Vagina (tissue), 2 donors: ENCODE data around the gene SPPL2C.

Experiments used
- POLR2A ChIP-seq, 2 donors: fragments of 450-650 bp; IDR thresholded peaks; one replicate each; pipeline ENCODE4 v1.6.1; 2017; ENCODE audit warnings: antibody characterized with exemption in 2 of 2, mild to moderate bottlenecking in 2 of 2, moderate library complexity in 2 of 2
- POLR2AphosphoS5 ChIP-seq, 2 donors: sonication (generic); formaldehyde crosslinking; IDR thresholded peaks; one replicate each; pipeline ENCODE4 v1.9.0; 2017; ENCODE audit warnings: antibody characterized with exemption in 2 of 2, mild to moderate bottlenecking in 2 of 2, low read depth in 1 of 2; ENCODE audit not compliant: insufficient read depth in 1 of 2
- TF ChIP-seq, protein P1 (sequence below), 3 experiments: fragments of 450-650 bp in 2 of 3; fragments of 200-600 bp in 1 of 3; sonication (generic) in 1 of 3; IDR thresholded peaks; one replicate each; pipeline ENCODE4 v1.5.1; 2017 to 2019; ENCODE audit warnings: antibody characterized with exemption in 3 of 3, mild to moderate bottlenecking in 2 of 3, moderate library complexity in 2 of 3

GRCh38 chr17:45821147-45821546 lies 23.5 kb upstream of the SPPL2C start:
- TF ChIP-seq POLR2A (IDR thresholded peaks at IDR 0.05) (no peak), POLR2AphosphoS5 (IDR thresholded peaks at IDR 0.05; ENCODE audit: insufficient read depth in 1 of 2, low read depth in 1 of 2) (no peak)
- TF ChIP-seq, protein P1, sequence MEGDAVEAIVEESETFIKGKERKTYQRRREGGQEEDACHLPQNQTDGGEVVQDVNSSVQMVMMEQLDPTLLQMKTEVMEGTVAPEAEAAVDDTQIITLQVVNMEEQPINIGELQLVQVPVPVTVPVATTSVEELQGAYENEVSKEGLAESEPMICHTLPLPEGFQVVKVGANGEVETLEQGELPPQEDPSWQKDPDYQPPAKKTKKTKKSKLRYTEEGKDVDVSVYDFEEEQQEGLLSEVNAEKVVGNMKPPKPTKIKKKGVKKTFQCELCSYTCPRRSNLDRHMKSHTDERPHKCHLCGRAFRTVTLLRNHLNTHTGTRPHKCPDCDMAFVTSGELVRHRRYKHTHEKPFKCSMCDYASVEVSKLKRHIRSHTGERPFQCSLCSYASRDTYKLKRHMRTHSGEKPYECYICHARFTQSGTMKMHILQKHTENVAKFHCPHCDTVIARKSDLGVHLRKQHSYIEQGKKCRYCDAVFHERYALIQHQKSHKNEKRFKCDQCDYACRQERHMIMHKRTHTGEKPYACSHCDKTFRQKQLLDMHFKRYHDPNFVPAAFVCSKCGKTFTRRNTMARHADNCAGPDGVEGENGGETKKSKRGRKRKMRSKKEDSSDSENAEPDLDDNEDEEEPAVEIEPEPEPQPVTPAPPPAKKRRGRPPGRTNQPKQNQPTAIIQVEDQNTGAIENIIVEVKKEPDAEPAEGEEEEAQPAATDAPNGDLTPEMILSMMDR (IDR thresholded peaks at IDR 0.05), result no peak
